K562 (cell line): ENCODE measurements around the gene C1QTNF5. TPM values are rescaled to one million over a fixed set of nuclear protein-coding genes. Genes with fewer than 3 reads are reported as not detected.

Experiments
- CBX3 ChIP-seq, 2 experiments: IDR thresholded peaks; 1 replicate in 1 of 2; 2 replicates in 1 of 2; pipeline ENCODE4 v1.6.1; 2012; ENCODE audit warnings: inconsistent platforms in 2 of 2, low read length in 2 of 2, borderline replicate concordance in 1 of 2, control low read depth in 1 of 2
- HMG20B ChIP-seq: fragments of 250-450 bp; sonication (Bioruptor Pico); IDR thresholded peaks from 2 replicates; pipeline ENCODE4 v1.5.0; 2021; ENCODE audit warnings: mild to moderate bottlenecking
- HMGXB4 ChIP-seq: sonication (generic); formaldehyde crosslinking; IDR thresholded peaks from 2 replicates; pipeline ENCODE4 v1.8.1; 2023; ENCODE audit warnings: mild to moderate bottlenecking, missing genetic modification reagents
- KLF13 ChIP-seq: fragments of 450-650 bp; IDR thresholded peaks from 2 replicates; pipeline ENCODE4 v1.6.1; 2016; ENCODE audit warnings: missing genetic modification characterization, low read depth, mild to moderate bottlenecking, missing compliant biosample characterization, moderate library complexity, borderline replicate concordance
- polyA plus RNA-seq, 8 experiments: library from polyadenylated mRNA; depleted of rRNA in 4 of 8; stranded (reverse) in 5 of 8; unstranded in 3 of 8; fragments of >200 nt; fragmentation: Nextera tagmentation in 2 of 8; fragmentation: Illumina TruSeq in 1 of 8; extraction: Ambion mirVana in 2 of 8; extraction: Trizol in 1 of 8; gene quantifications; 2 replicates each; pipeline versions ENCODE4 v1.2.1 to v1.2.3, GENCODE V29; 2011 to 2014; ENCODE audit warnings: inconsistent platforms in 1 of 8, missing spikeins in 1 of 8
- total RNA-seq, 7 experiments: library from RNA; depleted of rRNA in 6 of 7; stranded (reverse); fragments of >200 nt in 6 of 7; fragmentation: Illumina TruSeq in 2 of 7; extraction: Trizol in 2 of 7; gene quantifications; 2 replicates each; pipeline versions ENCODE4 v1.2.1 to v1.2.3, GENCODE V29; 2011 to 2021; ENCODE audit warnings: low replicate concordance in 1 of 7
- TF ChIP-seq, protein P1 (sequence below): fragments of 450-650 bp; conservative IDR thresholded peaks from 2 replicates; pipeline ENCODE4 v1.6.1; 2016; ENCODE audit warnings: missing genetic modification characterization, low read depth, mild to moderate bottlenecking, control low read depth, missing compliant biosample characterization
- TF ChIP-seq, protein P2 (sequence below), 2 experiments: fragments of 450-650 bp in 1 of 2; sonication (generic) in 1 of 2; formaldehyde crosslinking in 1 of 2; IDR thresholded peaks; 2 replicates each; pipeline versions ENCODE4 v1.7.1 to v1.9.0; 2016 to 2022; ENCODE audit warnings: inconsistent platforms in 1 of 2, mild to moderate bottlenecking in 1 of 2, missing genetic modification reagents in 1 of 2

Gene C1QTNF5
- total and polyA plus RNA-seq, 9 of the 15 experiments (the other 6 are each of a cell fraction or from before 2014, with no cell fraction given), result 0.07 to 0.76 (median 0.24) TPM; not detected in 1

DNA sequence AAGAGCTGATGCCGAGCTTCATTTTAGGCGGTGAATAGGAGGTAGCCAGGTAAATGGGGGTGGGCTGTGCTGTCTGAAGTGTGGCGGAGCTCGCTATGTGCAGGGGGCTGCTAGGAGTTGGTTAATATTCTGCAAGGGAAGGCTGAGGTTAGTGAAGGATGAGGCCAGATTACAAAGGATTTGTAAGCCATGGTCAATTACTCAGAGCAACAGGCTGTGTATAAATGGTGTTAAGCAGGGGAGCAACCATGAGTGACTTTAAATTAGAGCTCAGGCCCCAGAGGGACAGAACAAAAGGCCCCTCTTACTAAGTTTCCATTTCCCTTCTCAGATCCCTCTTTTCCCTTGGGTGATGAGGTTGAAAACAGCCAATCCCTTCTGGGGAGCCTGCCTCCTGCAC is 16.5 kb downstream of the C1QTNF5 start (continued):
- TF ChIP-seq, protein P1, sequence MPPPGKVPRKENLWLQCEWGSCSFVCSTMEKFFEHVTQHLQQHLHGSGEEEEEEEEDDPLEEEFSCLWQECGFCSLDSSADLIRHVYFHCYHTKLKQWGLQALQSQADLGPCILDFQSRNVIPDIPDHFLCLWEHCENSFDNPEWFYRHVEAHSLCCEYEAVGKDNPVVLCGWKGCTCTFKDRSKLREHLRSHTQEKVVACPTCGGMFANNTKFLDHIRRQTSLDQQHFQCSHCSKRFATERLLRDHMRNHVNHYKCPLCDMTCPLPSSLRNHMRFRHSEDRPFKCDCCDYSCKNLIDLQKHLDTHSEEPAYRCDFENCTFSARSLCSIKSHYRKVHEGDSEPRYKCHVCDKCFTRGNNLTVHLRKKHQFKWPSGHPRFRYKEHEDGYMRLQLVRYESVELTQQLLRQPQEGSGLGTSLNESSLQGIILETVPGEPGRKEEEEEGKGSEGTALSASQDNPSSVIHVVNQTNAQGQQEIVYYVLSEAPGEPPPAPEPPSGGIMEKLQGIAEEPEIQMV (tag), result no peak
- TF ChIP-seq KLF13 (tag) (no peak), CBX3 (IDR thresholded peaks at IDR 0.05; ENCODE audit: borderline replicate concordance in 1 of 2, low read length in 2 of 2) (no peak), HMGXB4 (CRISPR knock-in tag) (no peak), HMG20B (CRISPR knock-in tag) (no peak)
- TF ChIP-seq, protein P2, sequence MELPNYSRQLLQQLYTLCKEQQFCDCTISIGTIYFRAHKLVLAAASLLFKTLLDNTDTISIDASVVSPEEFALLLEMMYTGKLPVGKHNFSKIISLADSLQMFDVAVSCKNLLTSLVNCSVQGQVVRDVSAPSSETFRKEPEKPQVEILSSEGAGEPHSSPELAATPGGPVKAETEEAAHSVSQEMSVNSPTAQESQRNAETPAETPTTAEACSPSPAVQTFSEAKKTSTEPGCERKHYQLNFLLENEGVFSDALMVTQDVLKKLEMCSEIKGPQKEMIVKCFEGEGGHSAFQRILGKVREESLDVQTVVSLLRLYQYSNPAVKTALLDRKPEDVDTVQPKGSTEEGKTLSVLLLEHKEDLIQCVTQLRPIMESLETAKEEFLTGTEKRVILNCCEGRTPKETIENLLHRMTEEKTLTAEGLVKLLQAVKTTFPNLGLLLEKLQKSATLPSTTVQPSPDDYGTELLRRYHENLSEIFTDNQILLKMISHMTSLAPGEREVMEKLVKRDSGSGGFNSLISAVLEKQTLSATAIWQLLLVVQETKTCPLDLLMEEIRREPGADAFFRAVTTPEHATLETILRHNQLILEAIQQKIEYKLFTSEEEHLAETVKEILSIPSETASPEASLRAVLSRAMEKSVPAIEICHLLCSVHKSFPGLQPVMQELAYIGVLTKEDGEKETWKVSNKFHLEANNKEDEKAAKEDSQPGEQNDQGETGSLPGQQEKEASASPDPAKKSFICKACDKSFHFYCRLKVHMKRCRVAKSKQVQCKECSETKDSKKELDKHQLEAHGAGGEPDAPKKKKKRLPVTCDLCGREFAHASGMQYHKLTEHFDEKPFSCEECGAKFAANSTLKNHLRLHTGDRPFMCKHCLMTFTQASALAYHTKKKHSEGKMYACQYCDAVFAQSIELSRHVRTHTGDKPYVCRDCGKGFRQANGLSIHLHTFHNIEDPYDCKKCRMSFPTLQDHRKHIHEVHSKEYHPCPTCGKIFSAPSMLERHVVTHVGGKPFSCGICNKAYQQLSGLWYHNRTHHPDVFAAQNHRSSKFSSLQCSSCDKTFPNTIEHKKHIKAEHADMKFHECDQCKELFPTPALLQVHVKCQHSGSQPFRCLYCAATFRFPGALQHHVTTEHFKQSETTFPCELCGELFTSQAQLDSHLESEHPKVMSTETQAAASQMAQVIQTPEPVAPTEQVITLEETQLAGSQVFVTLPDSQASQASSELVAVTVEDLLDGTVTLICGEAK (IDR thresholded peaks at IDR 0.05), result no peak
- TF ChIP-seq, protein P2 (CRISPR knock-in tag; IDR thresholded peaks at IDR 0.05), result no peak
